Testis (tissue), 3 donors: ENCODE data around the gene RBFOX1. TPM values are rescaled to one million over a fixed set of nuclear protein-coding genes. Genes with fewer than 3 reads are reported as not detected.

Experiments used
- DNase-seq: peaks from one replicate; pipeline ENCODE4 v3.0.0-alpha.2; 2019
- H3K27ac ChIP-seq, 2 donors: fragments of 200-600 bp; sonication (generic); one replicate each; pipeline ENCODE4 v1.5.1; 2019
- H3K27me3 ChIP-seq: fragments of 200-600 bp; sonication (generic); one replicate; pipeline ENCODE4 v1.5.1; 2019
- H3K36me3 ChIP-seq: fragments of 200-600 bp; sonication (generic); one replicate; pipeline ENCODE4 v1.5.1; 2017; ENCODE audit warnings: low read depth; ENCODE audit errors: missing control alignments
- H3K4me1 ChIP-seq: fragments of 200-600 bp; sonication (generic); one replicate; pipeline ENCODE4 v1.5.1; 2019
- H3K4me3 ChIP-seq, 2 donors: fragments of 200-600 bp; sonication (generic); one replicate each; pipeline ENCODE4 v1.5.1; 2017 to 2019
- H3K9me3 ChIP-seq: fragments of 200-600 bp; sonication (generic); one replicate; pipeline ENCODE4 v1.5.1; 2017
- CTCF ChIP-seq, 3 experiments: fragments of 450-650 bp in 2 of 3; fragments of 200-600 bp in 1 of 3; sonication (generic) in 1 of 3; IDR thresholded peaks; one replicate each; pipeline ENCODE4 v1.5.1; 2016 to 2019; ENCODE audit warnings: antibody characterized with exemption in 3 of 3, mild to moderate bottlenecking in 2 of 3, moderate library complexity in 1 of 3
- POLR2A ChIP-seq: fragments of 450-650 bp; IDR thresholded peaks from one replicate; pipeline ENCODE4 v1.6.1; 2017; ENCODE audit warnings: antibody characterized with exemption, mild to moderate bottlenecking, moderate library complexity
- WGBS, 2 donors: methylation state at CpG; one replicate each; pipeline ENCODE4 v1.1.5; 2018; 5-methylcytosine and 5-hydroxymethylcytosine counted together
- intact Hi-C: fragments of 100-400 bp; cut with DNase I; formaldehyde crosslinking; loops from one replicate; pipeline ENCODE4 v1.15.1; 2023; ENCODE audit warnings: low total_unique reads
- polyA plus RNA-seq: library from polyadenylated mRNA; stranded (reverse); fragments of 350-450 nt; fragmentation: Illumina TruSeq; extraction: RNeasy Lipid Tissue Mini Kit (QIAGEN cat#74804); gene quantifications from one replicate; pipeline ENCODE4 v1.2.3, GENCODE V29; 2014; ENCODE audit warnings: low read depth, low replicate concordance; ENCODE audit not compliant: insufficient read depth
- total RNA-seq, 2 donors: library from RNA; depleted of rRNA; stranded (reverse); fragments of >200 nt; gene quantifications; one replicate each; pipeline ENCODE4 v1.2.3, GENCODE V29; 2016

Gene RBFOX1
- total and polyA plus RNA-seq, 3 donors from 2014 or later, result 0.68 to 2.8 (median 1.1) TPM

GRCh38 chr16:7378024-7378695 is 45.5 kb downstream of the RBFOX1 start:
- intact Hi-C loops, result no loop called here
- H3K36me3 ChIP-seq, result no peaks in the 10 kb centered on the region
- H3K4me3 ChIP-seq, result no peak overlapping the region
- no peaks in the 10 kb centered on the region for H3K27me3 ChIP-seq
- no peaks in the 10 kb centered on the region for H3K4me1 ChIP-seq
- no peak overlapping the region for H3K27ac ChIP-seq
- no peaks in the 10 kb centered on the region for H3K9me3 ChIP-seq
- no peak for DNase-seq
- 63 to 73% methylated on average over 12 to 16 of the region's 16 CpGs for WGBS, 2 donors
- no peak for TF ChIP-seq POLR2A
- TF ChIP-seq CTCF (IDR thresholded peaks at IDR 0.05), result no peak

- no peak for DNase-seq
- Histone ChIP-seq H3K4me1 (no peaks in the 10 kb centered on the region), H3K36me3 (no peaks in the 10 kb centered on the region), H3K9me3 (no peaks in the 10 kb centered on the region), H3K27me3 (no peaks in the 10 kb centered on the region), H3K27ac (no peak overlapping the region), H3K4me3 (no peak overlapping the region)
- intact Hi-C loops, result no loop called here
- TF ChIP-seq CTCF (IDR thresholded peaks at IDR 0.05), result no peak
- TF ChIP-seq POLR2A, result no peak
- WGBS, 2 donors, result 71 to 79% methylated on average over 5 of the region's 5 CpGs
Observed at GRCh38 chr16:7380441-7380840, 47.8 kb downstream of the RBFOX1 start.

GRCh38 chr16:7380911-7381310 is 48.3 kb downstream of the RBFOX1 start:
- Histone ChIP-seq H3K4me1 (no peaks in the 10 kb centered on the region), H3K27ac (no peak overlapping the region), H3K27me3 (no peaks in the 10 kb centered on the region), H3K36me3 (no peaks in the 10 kb centered on the region), H3K9me3 (no peaks in the 10 kb centered on the region), H3K4me3 (no peak overlapping the region)
- no peak for TF ChIP-seq CTCF (IDR thresholded peaks at IDR 0.05)
- WGBS, 2 donors, result 59 to 80% methylated on average over 3 of the region's 3 CpGs
- intact Hi-C loops, result no loop called here
- no peak for DNase-seq

GRCh38 chr16:7381671-7382070 is 49.0 kb downstream of the RBFOX1 start:
- no peaks in the 10 kb centered on the region for H3K4me1 ChIP-seq
- no peak for DNase-seq
- WGBS, 2 donors, result 79 to 81% methylated on average over 6 of the region's 6 CpGs
- H3K27ac ChIP-seq, result no peak overlapping the region
- intact Hi-C loops, result no loop called here
- no peak overlapping the region for H3K4me3 ChIP-seq
- H3K9me3 ChIP-seq, result no peaks in the 10 kb centered on the region
- H3K27me3 ChIP-seq, result no peaks in the 10 kb centered on the region
- H3K36me3 ChIP-seq, result no peaks in the 10 kb centered on the region
- TF ChIP-seq POLR2A, result no peak
- TF ChIP-seq CTCF (IDR thresholded peaks at IDR 0.05), result no peak

GRCh38 chr16:7382521-7382920 is 49.9 kb downstream of the RBFOX1 start:
- Histone ChIP-seq H3K27ac (no peak overlapping the region), H3K36me3 (no peaks in the 10 kb centered on the region), H3K4me1 (no peaks in the 10 kb centered on the region), H3K27me3 (no peaks in the 10 kb centered on the region), H3K9me3 (no peaks in the 10 kb centered on the region), H3K4me3 (no peak overlapping the region)
- intact Hi-C loops, result no loop called here
- DNase-seq, result no peak
- no peak for TF ChIP-seq POLR2A
- TF ChIP-seq CTCF (IDR thresholded peaks at IDR 0.05), result no peak
- WGBS, 2 donors, result 53 to 59% methylated on average over 6 of the region's 6 CpGs
